Activated CD8-positive, alpha-beta T cell treated with anti-CD3 and anti-CD28 coated beads, Interleukin-2, amount 10 ng/mL, durations not matched to agents 7 days and 5 days (primary cell): ENCODE data around the gene RFT1. TPM values are rescaled to one million over a fixed set of nuclear protein-coding genes. Genes with fewer than 3 reads are reported as not detected.

ENCODE experiments used
- total RNA-seq, 2 experiments: library from RNA; stranded (reverse); gene quantifications; one replicate each; pipeline ENCODE4 v1.2.3, GENCODE V29; 2021

RFT1 gene
- total RNA-seq, 2 experiments from 2014 or later = 31.7 to 32.3 TPM

Other genes with a start within 250 kb of the RFT1 start
- gene STIMATE, start 232.9 kb downstream of the RFT1 start, total RNA-seq = 10 to 100 TPM; 26.5 to 29.9 TPM
- gene SFMBT1, start 84.4 kb downstream of the RFT1 start, total RNA-seq = 10 to 100 TPM; 31.1 to 33.3 TPM
- gene PRKCD, start 30.8 kb upstream of the RFT1 start, total RNA-seq = 10 to 100 TPM; 19.5 to 20.5 TPM
- 100 to 1,000 TPM; 315 to 323 TPM for gene TKT, start 125.6 kb upstream of the RFT1 start, total RNA-seq
- 10 to 100 TPM; 27.2 to 28.3 TPM for gene DCP1A, start 217.1 kb upstream of the RFT1 start, total RNA-seq